GM18520 (cell line): ENCODE results near the gene MTHFSD.

ENCODE experiments used
- ATAC-seq: cut with Tn5 transposase; IDR thresholded peaks from one replicate; pipeline ENCODE4 v1.9.1; 2021; ENCODE audit not compliant: unreplicated experiment

The MTHFSD gene

GRCh38 chr16:86584726-86585721 is 30.0 kb upstream of the MTHFSD start:
- no peak for ATAC-seq

- no peak for ATAC-seq
Observed at GRCh38 chr16:86584071-86584685, 29.1 kb upstream of the MTHFSD start.

GRCh38 chr16:86581458-86581857 is 26.4 kb upstream of the MTHFSD start:
- no peak for ATAC-seq

GRCh38 chr16:86580791-86581170 is 25.7 kb upstream of the MTHFSD start:
- no peak for ATAC-seq

GRCh38 chr16:86580063-86580790 is 25.2 kb upstream of the MTHFSD start:
- ATAC-seq: no peak

GRCh38 chr16:86579268-86580062 is 24.4 kb upstream of the MTHFSD start:
- no peak for ATAC-seq

- ATAC-seq: no peak
Observed at GRCh38 chr16:86578611-86579267, 23.7 kb upstream of the MTHFSD start.

GRCh38 chr16:86578061-86578599 is 23.1 kb upstream of the MTHFSD start, which contains the start of gene FOXL1:
Gene FOXL1 (plus strand): TSS chr16:86578549. CDS start chr16:86578724, 175 bp downstream.
- no peak for ATAC-seq

- no peak for ATAC-seq
Observed at GRCh38 chr16:86577314-86577971, 22.4 kb upstream of the MTHFSD start.

- no peak for ATAC-seq
Observed at GRCh38 chr16:86576591-86577313, 21.7 kb upstream of the MTHFSD start.

- ATAC-seq: no peak
Observed at GRCh38 chr16:86575754-86576557, 20.9 kb upstream of the MTHFSD start.

GRCh38 chr16:86575095-86575685 is 20.2 kb upstream of the MTHFSD start:
- ATAC-seq: no peak

GRCh38 chr16:86574646-86575045 is 19.6 kb upstream of the MTHFSD start:
- no peak for ATAC-seq

GRCh38 chr16:86573646-86574508 is 18.8 kb upstream of the MTHFSD start:
- no peak for ATAC-seq

GRCh38 chr16:86573215-86573614 is 18.2 kb upstream of the MTHFSD start:
- no peak for ATAC-seq

GRCh38 chr16:86572606-86573005 is 17.6 kb upstream of the MTHFSD start:
- ATAC-seq: no peak
